GM12878 (cell line): ENCODE data around the gene MEN1. TPM values are rescaled to one million over a fixed set of nuclear protein-coding genes. Genes with fewer than 3 reads are reported as not detected.

Source experiments
- ATAC-seq: fragments of 200-7000 bp; cut with Tn5 transposase; 3 replicates; pipeline ENCODE4 v1.9.1; 2020; ENCODE audit warnings: mild to moderate bottlenecking, moderate library complexity
- BruUV-seq: library from RNA; stranded (reverse); fragments of 400-500 nt; replicated peaks from 2 replicates; lab custom pipeline; 2021; lab: Mats Ljungman, UMichigan
- CTCF ChIA-PET: fragments of 300-600 bp; sonication (Branson Sonifier 250); formaldehyde crosslinking; extraction: SDS; loops from one replicate; lab custom pipeline; 2021; ENCODE audit warnings: inconsistent platforms; lab: Yijun Ruan, JAX
- POLR2A ChIA-PET: fragments of 350-600 bp; formaldehyde crosslinking; extraction: SDS; loops from one replicate; lab custom pipeline; 2021; ENCODE audit warnings: inconsistent platforms; lab: Charles Lee
- RAD21 ChIA-PET: fragments of 300-600 bp; sonication (Branson Sonifier 250); formaldehyde crosslinking; loops from one replicate; lab custom pipeline; 2023; ENCODE audit warnings: antibody characterized with exemption; ENCODE audit not compliant: unreplicated experiment; lab: Charles Lee
- SMC1A ChIA-PET: fragments of 300-600 bp; sonication (Branson Sonifier 250); formaldehyde crosslinking; loops from one replicate; lab custom pipeline; 2023; ENCODE audit not compliant: unreplicated experiment, uncharacterized antibody; lab: Charles Lee
- DNase-seq: peaks from one replicate; pipeline ENCODE4 v3.0.0-alpha.2; 2011; ENCODE audit warnings: low read depth, low spot score
- FAIRE-seq: peaks from 3 replicates; lab custom pipeline; 2011; peaks lifted over from hg19 to GRCh38; lab: Jason Lieb, UNC
- H2AFZ ChIP-seq: 2 replicates; pipeline ENCODE4 v1.6.0; 2011; ENCODE audit warnings: low read depth, low read length, control low read depth; ENCODE audit not compliant: control insufficient read depth
- H3K27ac ChIP-seq: 2 replicates; pipeline ENCODE4 v1.5.1; 2011; ENCODE audit warnings: control low read depth; ENCODE audit not compliant: control insufficient read depth, insufficient read depth
- H3K27me3 ChIP-seq, 2 experiments: replicated peaks in 1 of 2; 2 replicates each; pipeline versions ENCODE4 v1.6.0 to v1.6.1; 2011; ENCODE audit warnings: low read length in 1 of 2; ENCODE audit not compliant: control insufficient read depth in 2 of 2, insufficient read depth in 2 of 2
- H3K36me3 ChIP-seq, 2 experiments: 2 replicates each; pipeline ENCODE4 v1.5.1; 2011; ENCODE audit warnings: low read length in 1 of 2; ENCODE audit not compliant: control insufficient read depth in 2 of 2, insufficient read depth in 2 of 2
- H3K4me1 ChIP-seq: 2 replicates; pipeline ENCODE4 v1.6.1; 2011; ENCODE audit warnings: mild to moderate bottlenecking, low read length, moderate library complexity, mixed read lengths; ENCODE audit not compliant: control insufficient read depth, insufficient read depth
- H3K4me2 ChIP-seq: 2 replicates; pipeline ENCODE4 v1.6.0; 2011; ENCODE audit warnings: control low read depth; ENCODE audit not compliant: control insufficient read depth, insufficient read depth
- H3K4me3 ChIP-seq: fragments of 200-600 bp; sonication (generic); 2 replicates; pipeline ENCODE4 v1.5.1; 2016
- H3K79me2 ChIP-seq: 2 replicates; pipeline ENCODE4 v1.6.0; 2011; ENCODE audit warnings: low read length; ENCODE audit not compliant: control insufficient read depth, insufficient read depth
- H3K9ac ChIP-seq: 2 replicates; pipeline ENCODE4 v1.8.0; 2011; ENCODE audit warnings: low read length, control low read depth, mixed read lengths; ENCODE audit not compliant: control insufficient read depth, insufficient read depth
- H3K9me3 ChIP-seq: replicated peaks from 3 replicates; pipeline ENCODE4 v1.5.1; 2011; ENCODE audit warnings: mild to moderate bottlenecking, low read length; ENCODE audit not compliant: control insufficient read depth, insufficient read depth
- H4K20me1 ChIP-seq: 2 replicates; pipeline ENCODE4 v1.6.0; 2011; ENCODE audit not compliant: control insufficient read depth, insufficient read depth
- CHD4 ChIP-seq: fragments of 200-600 bp; sonication (generic); IDR thresholded peaks from 2 replicates; pipeline ENCODE4 v1.6.1; 2016; ENCODE audit warnings: mild to moderate bottlenecking
- FOS ChIP-seq: IDR thresholded peaks from 3 replicates; pipeline ENCODE4 v1.6.1; 2011; ENCODE audit warnings: borderline replicate concordance; ENCODE audit not compliant: insufficient read length; ENCODE audit errors: extremely low read depth
- IRF5 ChIP-seq: fragments of 450-650 bp; IDR thresholded peaks from 2 replicates; pipeline ENCODE4 v1.6.1; 2017; ENCODE audit warnings: borderline replicate concordance
- NFXL1 ChIP-seq: fragments of 450-650 bp; IDR thresholded peaks from 2 replicates; pipeline ENCODE4 v1.6.1; 2017; ENCODE audit warnings: antibody characterized with exemption, mild to moderate bottlenecking, borderline replicate concordance
- YY1 ChIP-seq: IDR thresholded peaks from 2 replicates; pipeline ENCODE4 v1.6.1; 2011; ENCODE audit warnings: low read depth, mild to moderate bottlenecking, low read length
- ZNF384 ChIP-seq: IDR thresholded peaks from 2 replicates; pipeline ENCODE4 v1.6.1; 2012; ENCODE audit warnings: low read depth, mild to moderate bottlenecking, low read length, improper control_type of control experiment, borderline replicate concordance
- WGBS: methylation state at CpG from one replicate; pipeline ENCODE4 v1.1.6; 2016; ENCODE audit warnings: low lambda C conversion rate; ENCODE audit not compliant: insufficient replicate concordance, insufficient coverage; ENCODE audit errors: missing lambda C conversion rate; 5-methylcytosine and 5-hydroxymethylcytosine counted together
- in situ Hi-C: fragments of 300-500 bp; cut with MboI; formaldehyde crosslinking; loops from 9 replicates; pipeline ENCODE4 v1.14.3; 2018; ENCODE audit warnings: mixed read lengths
- intact Hi-C: fragments of 100-400 bp; cut with micrococcal nuclease; formaldehyde crosslinking; loops from one replicate; pipeline ENCODE4 v1.14.2; 2022; ENCODE audit not compliant: unreplicated experiment
- polyA plus RNA-seq, 11 experiments: library from polyadenylated mRNA; depleted of rRNA in 4 of 11; unstranded in 6 of 11; stranded (reverse) in 5 of 11; fragments of >200 nt; fragmentation: Nextera tagmentation in 4 of 11; fragmentation: Illumina TruSeq in 1 of 11; extraction: Ambion mirVana in 4 of 11; extraction: Trizol in 1 of 11; gene quantifications; 1 replicate in 1 of 11; 2 replicates in 10 of 11; pipeline versions ENCODE4 v1.2.1 to v1.2.3, GENCODE V29; 2011 to 2016; ENCODE audit warnings: inconsistent platforms in 2 of 11, missing spikeins in 2 of 11, low read depth in 1 of 11
- total RNA-seq, 4 experiments: library from RNA; depleted of rRNA in 3 of 4; stranded (reverse); fragments of >200 nt in 3 of 4; fragmentation: Illumina TruSeq in 1 of 4; extraction: Trizol in 1 of 4; gene quantifications; 2 replicates each; pipeline versions ENCODE4 v1.2.1 to v1.2.3, GENCODE V29; 2013 to 2021

The MEN1 gene
- total and polyA plus RNA-seq, 10 of the 15 experiments (the other 5 are each of a cell fraction or from before 2014, with no cell fraction given), result 2.5 to 39.7 (median 20.7) TPM

- ChIA-PET RAD21 (interaction anchor here (0.6 kb wide), 1 partner anchor 39 kb away, joined by 3 read pairs; no protein-coding TSS in a partner anchor), SMC1A (interaction anchor here (1.2 kb wide), 1 partner anchor 14 kb away, joined by 4 read pairs; no protein-coding TSS in a partner anchor), CTCF (interaction anchor here (4.4 kb wide), 1 partner anchor 34 kb away, joined by 19 read pairs; no protein-coding TSS in a partner anchor), POLR2A (interaction anchor here (0.6 kb wide), 1 partner anchor 16 kb away, joined by 3 read pairs; no protein-coding TSS in a partner anchor)
- H2AFZ ChIP-seq, result no peak overlapping the region
- BruUV-seq, result no TSS peak
- H3K27ac ChIP-seq, result no peak overlapping the region
- ATAC-seq (no peak), FAIRE-seq (no peak), DNase-seq (no peak)
- intact Hi-C loops (loop anchor here (2.0 kb wide), 1 partner anchor 71 kb away; no protein-coding TSS in a partner anchor), in situ Hi-C loops (no loop called here)
- peaks cover 25% of the 10 kb centered on the region for H3K4me1 ChIP-seq
- H3K9ac ChIP-seq, result no peak overlapping the region
- H3K4me3 ChIP-seq, result no peak overlapping the region
- H3K79me2 ChIP-seq, result peaks cover 2% of the 10 kb centered on the region
- no peak for TF ChIP-seq NFXL1
- TF ChIP-seq FOS, result no peak
- no peak for TF ChIP-seq CHD4
- no peak for TF ChIP-seq ZNF384
- no peak for TF ChIP-seq YY1
- no peak for TF ChIP-seq IRF5
- H4K20me1 ChIP-seq, result no peaks in the 10 kb centered on the region
- H3K27me3 ChIP-seq, result no peaks in the 10 kb centered on the region
- 0 out of 2 replicates have a peak overlapping the region, but pooled peaks have one; percentile 1 for H3K4me2 ChIP-seq
- 65% methylated on average over 5 of the region's 5 CpGs for WGBS
- H3K36me3 ChIP-seq, result no peaks in the 10 kb centered on the region
- H3K9me3 ChIP-seq, result no peaks in the 10 kb centered on the region
Measured at GRCh38 chr11:64813826-64814225, 3.5 kb upstream of the MEN1 start.
